CD4-positive, alpha-beta T cell treated with Interleukin-15 for 1 hour (primary cell): ENCODE data around the gene FAM120A.
A peak's percentile ranks its signal among the peaks of the same experiment; 100 is the strongest.

Experiments
- DNase-seq: peaks from one replicate; pipeline ENCODE4 v3.0.0-alpha.2; 2020

Gene FAM120A

DNA sequence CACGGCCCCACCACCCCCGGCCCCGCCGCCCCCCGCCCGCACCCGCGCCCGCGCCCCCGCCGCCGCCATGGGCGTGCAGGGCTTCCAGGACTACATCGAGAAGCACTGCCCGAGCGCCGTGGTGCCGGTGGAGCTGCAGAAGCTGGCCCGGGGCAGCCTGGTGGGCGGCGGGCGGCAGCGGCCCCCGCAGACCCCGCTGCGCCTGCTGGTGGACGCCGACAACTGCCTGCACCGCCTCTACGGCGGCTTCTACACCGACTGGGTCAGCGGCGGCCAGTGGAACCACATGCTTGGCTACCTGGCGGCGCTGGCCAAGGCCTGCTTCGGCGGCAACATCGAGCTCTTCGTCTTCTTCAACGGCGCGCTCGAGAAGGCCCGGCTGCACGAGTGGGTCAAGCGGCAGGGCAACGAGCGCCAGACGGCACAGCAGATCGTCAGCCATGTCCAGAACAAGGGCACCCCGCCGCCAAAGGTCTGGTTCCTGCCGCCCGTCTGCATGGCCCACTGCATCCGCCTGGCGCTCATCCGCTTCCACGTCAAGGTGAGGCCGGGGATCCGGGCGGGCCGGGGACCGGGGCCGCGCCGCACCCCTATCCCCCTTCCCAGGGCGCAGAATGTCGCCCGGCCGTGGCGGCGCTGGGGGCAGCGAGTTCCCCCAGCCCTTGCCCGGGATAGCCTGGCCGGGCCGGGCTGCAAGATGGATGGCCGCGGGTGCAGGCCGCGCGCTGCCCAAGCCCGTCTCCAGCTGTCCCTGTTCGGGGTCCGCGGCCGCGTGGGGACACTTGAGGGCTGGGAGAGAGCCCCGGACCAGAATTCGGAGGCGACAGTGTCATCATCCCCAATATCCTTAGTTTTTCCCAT lies 594 bp downstream of the FAM120A start:
- no peak for DNase-seq

DNA sequence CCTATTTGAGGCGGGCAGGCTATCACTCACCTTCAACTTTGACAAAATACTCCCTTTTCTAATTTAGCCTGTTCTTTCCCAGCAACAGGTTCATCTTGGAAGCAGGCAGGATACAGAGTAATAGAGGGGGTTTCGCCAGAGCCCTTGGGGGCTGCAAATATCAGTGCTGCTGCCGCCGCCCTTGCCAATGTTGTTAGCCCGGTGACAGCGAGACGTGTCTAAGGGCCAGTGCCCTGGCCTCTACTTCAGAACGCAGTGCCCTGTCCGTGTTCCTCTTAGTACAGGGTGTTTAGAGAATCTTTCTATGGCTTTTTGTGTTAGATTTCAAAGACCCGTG lies 1.2 kb downstream of the FAM120A start:
- DNase-seq, result no peak

DNA sequence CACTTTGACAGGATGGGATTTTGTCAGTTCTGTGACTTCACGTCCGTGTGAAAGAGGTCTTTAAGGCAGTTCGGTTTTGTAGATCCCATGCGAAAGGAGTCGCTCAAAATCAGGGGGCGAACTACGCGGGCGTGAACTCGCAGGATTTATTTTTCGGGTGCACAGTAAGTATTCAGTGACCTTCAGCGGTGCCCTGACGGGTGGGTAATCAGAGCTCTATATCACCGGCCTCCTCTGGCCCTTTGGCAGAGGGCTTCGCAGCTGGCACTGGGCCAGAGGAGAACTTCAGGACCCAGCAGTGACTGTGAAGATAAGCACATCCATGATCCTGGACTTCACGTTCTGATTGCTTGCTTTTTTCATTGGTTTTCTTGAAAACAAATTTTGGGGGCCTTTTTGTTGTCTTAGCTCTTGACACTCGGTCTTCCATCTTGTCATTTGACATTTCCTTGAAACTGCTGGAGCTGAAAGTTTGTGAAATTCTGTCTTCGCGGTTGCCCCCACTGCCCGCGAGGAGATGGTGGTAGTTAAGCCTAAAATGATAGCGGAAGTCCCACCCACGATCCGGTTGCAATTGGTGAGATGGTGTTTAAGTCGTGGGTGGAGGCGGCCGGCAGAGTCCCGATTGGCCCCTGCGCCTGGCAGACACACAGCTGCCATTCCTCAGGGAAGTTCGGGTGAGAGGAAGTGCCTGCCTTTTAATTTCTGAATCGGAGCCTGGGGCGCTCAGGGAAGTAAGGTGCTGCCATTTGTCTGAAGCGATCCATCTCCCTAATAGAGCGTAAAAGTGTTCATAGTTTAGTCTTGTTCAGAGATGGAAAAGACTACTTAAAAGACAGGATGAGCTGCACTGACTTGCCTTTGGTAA lies 1.8 kb downstream of the FAM120A start, which contains the start of gene FAM120AOS:
FAM120AOS (minus strand) TSS at position 535 of the 868 bp plus-strand sequence. CDS start 872 bp downstream, outside the sequence.
- peak; percentile 84 for DNase-seq

DNA sequence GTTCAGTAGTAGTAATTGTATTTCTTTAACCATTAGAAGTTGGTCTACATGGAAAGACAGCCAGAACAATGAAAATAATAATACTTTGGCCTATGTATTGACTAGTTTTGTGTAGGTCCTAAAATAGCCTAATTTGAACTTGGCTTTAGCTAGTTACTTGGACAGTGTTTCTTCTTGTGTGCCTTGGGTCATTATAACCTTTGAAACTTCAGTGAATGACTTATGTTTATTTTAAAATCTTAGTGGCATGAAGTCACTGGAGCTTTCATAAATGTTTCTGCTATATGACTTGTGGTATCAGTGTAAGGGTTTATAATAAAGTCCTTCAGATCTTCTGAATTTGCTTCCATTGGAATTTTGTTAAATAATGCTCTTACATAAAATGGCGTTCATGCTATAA lies 4.5 kb downstream of the FAM120A start:
- DNase-seq, result no peak

DNA sequence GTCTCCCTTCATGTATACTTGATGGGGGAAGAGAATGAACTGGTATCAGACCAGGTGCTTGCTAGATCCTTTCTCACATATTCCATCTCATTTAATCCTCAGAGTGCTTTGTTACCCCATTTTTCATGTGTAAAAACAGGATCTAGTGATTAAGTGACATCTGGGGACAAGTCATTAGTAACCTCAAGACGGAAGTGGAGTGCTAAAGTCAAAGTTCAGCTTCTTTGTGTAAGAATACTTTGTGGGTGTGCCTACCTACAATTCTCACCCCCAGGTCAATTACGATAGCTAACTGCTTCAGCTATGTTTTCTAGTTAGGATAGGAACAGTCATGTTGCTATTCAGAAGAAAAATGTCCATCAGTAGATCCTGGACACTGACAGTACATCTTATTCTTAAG lies 5.0 kb downstream of the FAM120A start:
- no peak for DNase-seq

DNA sequence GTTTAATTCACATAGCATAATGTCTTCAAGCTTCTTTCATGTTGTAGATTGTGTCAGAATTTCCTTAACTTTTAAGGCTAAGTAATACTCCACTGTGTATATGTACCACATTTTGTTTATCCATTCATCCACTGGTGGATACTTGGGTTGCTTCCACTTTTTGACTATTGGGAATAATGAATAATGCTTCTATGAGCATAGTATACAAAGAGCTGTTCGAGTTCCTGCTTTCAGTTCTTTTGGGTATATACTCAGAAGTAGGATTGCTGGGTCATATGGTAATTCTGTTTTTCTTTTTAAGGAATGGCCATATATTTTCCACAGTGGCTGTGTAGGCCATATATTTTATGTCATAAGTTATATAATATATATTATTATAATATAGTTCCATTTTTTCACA lies 5.5 kb downstream of the FAM120A start:
- no peak for DNase-seq

DNA sequence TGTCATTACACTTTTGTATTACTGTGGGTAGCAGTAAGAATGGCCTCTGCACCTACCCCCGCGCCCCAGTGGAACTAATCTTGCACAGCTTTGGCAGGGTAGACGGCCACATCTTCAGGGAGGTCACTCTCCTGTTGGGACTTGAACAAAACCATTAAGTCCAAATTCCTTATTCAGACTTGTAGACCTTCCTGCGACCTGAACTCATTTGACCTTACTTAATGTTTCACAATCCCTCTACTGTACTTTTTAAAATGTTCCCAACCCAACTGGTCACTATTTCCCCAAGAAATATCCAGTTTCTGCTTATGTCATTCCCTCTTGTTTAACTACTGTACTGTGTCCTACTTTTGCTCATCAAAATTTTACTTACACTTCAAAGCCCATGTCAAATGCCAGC lies 7.2 kb downstream of the FAM120A start:
- no peak for DNase-seq

DNA sequence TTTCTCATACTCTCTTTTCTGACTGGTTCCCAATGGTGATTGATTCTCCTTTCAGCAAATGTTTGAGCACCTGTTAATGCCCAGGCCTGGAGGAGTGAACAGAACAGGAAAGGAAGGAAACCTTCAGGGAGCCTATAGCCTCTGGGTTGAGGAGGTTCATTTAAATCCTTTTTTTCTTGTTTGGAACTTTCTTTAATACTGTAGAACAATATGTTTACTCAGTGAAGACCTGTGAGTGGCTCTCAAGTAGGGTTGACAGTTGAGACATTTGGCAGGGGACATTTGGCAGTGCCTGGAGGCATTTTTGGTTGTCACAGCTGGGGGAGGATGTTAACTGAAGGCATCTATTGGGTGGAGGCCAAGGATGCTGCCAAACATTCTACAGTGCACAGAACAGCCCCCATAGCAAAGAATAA lies 8.0 kb downstream of the FAM120A start:
- DNase-seq, result no peak

DNA sequence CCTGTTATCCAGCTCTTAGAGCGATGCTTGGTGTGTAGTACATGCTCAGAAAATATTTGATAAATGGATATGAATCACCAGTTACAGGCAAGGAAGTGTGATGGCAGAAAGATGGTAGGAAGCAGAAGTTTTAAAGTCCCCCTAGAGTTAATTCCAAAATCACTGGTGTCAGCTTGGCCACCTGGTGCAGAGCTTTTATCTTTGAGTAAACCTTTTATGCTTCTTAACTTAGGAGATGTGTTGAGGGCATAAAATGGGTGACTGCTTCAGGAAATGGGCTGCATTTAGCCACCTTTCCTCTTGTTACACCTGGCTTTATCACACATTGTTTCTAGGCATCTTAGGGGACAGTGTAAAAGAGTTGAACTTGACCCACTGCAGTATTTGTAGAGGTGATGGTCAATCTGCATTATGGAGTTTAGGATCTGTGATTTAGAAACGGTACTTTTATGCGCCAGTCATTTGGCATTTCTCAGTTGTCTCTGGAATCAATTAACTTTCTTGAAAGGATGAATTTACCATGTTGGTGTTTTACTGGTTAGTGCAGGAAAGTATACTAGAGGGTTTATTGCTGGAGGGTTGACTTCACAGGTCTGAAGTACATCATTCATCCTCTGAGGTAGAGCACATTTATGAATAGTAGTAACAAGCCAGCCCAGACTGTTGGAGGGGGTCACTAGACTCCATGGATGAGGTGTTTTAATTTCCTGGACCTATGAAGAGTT lies 9.4 kb downstream of the FAM120A start:
- no peak for DNase-seq

DNA sequence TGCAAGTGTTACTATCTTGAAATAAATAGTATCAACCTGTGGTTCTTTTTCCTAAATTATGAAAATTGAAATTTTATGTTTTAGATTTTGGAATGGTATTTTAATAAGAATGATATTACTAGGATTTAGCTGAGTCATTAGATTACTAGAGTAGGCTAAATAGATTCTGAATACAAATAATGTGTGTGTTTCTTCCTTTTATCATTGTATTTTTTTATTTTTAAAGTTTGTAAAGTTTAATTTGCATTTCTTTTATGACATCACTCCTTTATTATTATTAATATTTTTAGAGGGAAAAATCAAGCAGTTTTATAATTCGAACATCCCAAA lies 9.9 kb downstream of the FAM120A start:
- no peak for DNase-seq

DNA sequence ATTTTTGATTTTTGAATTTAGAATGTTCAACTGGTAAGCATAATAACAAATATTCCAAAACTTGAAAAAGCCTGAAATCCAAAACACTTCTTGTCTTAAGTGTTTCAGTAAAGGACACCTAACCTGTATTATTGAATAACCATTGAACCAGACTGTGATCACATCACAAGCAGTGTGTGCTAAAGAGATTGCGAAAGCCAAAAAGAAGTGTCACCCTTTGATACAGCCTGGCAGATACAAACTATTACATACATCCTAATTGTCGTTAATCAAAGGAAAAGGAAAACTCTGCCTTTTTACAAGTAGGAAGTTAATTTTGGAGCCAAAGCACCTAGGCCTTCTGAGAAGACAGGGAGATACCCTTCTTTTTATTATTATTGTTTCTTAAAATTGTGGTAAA lies 10.3 kb downstream of the FAM120A start:
- no peak for DNase-seq

DNA sequence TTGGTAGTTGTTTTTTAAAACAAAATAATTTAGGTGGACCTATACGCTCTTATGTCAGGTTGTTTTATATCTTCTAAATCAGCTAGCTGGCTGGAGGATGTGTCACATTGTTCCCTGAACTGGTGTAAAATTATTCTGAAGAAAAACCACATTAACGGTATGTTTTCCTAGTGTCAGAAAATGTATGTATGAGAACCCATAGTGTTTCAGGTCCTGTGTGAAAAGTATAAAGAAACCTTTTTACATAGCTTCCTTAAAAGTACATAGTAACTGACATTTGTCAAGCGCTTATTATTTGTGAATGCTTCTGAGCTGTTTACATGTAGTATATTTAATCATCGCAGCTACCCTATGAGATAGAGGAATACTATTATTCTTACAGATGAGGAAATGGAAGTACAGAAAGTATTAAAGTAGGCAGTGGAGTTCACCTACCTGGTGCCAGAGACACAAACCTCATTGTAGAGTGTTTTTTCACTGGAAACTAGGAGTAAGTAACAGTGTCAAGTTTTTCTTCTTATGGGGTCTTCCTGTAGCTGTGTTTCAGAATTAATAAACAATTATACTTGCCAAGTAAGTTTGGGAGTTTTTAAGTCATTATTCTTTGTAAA lies 12.3 kb downstream of the FAM120A start:
- DNase-seq, result no peak

DNA sequence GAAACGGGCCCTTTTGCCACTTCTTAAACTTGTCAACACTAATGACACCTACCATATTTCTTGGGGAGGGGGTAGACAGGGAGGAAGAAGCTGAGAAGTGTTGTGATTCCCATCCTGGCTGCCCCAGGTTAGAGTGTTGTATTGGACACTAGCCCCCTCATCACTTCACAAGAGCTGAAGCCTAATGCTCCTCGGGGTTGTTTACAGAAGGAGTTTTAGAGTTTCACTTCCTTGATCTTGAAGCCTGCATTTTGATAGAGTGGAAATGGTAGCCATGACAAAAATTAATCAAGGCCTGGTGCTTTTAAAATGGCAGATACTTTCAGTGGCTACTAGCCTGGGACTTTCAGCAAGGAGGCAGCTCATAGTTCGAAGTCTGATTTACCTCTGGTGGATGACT lies 12.9 kb downstream of the FAM120A start:
- no peak for DNase-seq

DNA sequence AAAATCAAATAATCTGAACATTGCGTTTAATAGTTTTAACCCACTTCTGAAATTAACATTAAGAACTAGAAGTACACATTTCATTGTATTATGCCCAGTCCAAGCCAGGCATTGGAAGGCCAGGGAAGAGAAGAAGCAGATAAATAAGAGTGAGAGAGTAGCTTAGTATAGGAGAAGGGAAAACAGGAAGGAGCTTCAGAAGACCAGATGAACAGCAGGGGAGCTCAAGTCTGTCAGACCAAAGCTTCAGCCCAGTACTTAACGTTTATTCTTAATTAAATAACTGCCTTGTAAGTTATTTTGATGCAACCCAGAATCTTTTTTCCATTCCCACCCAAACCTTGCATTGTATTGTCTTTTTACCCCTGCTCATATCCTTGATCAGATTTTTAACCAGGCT lies 13.4 kb downstream of the FAM120A start:
- no peak for DNase-seq

DNA sequence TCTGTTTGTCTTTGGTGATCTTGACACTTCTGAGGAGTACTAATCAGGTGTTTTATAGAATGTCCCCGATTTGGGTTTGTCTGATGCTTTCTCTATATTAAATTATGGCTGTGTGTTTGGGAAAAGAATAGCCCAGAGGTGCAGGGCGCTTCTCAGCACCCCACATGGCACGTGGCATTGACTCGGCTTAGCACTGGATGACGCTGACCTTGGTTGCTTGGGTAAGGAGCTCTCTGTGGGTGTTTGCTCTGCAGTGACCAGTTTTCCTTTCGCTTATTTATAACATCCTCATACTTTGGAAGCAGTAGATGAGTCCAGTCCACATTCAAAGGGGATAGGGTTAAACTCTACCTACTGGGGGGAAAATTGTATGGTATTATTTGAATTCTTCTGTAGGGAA lies 14.4 kb downstream of the FAM120A start:
- DNase-seq, result no peak

DNA sequence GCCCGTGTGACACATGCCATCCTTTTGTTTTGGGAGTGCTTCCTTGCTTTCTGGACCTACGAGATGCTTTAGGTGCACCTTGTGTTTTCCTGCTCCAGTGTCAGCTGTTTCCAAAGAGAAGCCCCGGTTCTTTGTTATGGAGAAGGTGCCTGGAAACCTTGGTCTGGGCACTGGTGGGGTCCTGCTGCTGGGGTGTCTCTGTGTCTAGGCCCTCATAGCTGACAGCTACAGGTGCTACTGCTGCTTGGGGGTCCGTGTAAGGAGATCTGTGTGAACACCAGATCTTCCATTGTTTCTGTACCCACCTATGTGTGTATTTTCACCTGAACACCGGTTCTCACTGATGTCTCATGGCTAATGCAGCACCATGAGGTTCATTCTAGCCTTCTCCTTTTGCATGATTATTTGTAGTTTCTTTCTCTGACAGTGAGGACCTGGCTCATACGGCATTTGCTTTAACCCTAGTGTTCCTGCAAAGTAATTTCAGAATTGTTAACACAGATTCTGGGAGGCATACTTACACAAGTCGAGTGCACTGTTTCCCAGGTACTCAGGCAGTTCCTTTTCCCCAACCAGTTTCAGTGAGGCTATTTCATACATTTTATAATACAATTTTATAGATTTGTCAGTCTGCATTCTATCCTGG lies 15.1 kb downstream of the FAM120A start:
- no peak for DNase-seq

DNA sequence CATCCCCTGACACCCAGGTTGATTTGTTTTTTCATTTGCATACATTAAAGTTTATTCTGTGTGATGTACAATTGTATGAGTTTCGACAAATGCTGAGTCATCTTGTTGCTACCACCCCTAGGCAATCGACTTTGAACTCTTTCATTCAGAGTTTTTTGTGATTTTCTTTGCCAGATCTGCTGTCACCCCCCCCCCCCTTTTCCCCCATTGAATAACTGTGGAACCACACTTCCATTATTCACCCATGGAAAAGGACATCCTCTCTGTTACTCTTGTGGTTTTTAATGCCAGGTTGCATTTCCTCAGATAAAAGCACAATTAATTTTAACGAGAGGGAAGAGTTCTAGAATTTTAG lies 15.6 kb downstream of the FAM120A start:
- no peak for DNase-seq

DNA sequence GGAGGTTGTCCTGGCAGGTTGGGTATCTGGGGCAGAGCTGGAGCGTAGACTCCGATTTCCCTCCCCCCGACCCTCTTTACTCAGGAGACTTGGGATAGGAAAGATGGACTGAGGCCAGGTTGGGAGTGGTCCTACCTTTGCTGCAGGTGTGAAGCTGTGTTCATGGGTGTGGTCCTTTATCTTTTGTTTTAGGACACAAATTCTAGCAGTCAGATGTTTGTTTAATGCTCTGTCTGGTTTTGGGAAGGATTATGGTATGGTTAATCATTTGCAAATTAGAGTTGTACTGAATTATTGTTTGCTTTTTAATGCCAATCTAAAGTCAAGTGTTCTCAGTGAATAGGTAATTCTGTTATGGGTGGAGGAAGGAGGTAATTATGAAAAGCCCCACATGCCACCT lies 16.0 kb downstream of the FAM120A start:
- DNase-seq, result no peak

DNA sequence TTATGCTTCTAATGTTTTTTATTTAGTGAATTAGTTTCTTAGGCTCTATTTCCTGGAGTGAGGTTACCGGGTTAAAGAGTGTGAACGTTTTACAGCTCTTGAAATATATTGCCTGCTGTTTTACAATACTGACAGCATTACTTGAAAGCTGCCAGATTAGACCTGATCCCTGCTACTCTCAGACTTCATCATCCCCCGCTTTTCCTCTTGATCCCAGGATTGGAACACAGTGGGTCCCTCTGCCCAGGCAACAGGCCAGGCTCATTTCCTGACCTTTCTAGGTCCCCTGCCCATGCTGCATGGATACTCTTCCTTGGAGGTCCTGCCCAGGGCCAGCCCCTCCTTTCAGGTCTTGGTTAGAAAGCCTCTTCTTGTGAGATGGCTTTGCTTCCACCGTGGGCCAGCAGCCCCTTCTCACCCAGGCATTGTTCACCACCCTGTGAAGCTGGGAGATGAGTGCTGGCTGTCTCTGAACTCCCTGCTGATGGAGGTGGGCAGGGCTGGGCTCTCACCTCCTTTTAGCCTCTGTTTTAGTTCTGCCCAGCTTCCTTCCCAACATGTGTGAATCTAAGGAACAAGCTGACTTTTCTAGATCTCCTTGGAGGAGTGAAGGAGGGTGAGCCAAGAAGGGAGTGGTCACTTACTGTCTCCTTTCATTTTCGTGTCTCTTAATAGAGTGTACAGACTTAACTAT lies 17.4 kb downstream of the FAM120A start:
- DNase-seq, result no peak

DNA sequence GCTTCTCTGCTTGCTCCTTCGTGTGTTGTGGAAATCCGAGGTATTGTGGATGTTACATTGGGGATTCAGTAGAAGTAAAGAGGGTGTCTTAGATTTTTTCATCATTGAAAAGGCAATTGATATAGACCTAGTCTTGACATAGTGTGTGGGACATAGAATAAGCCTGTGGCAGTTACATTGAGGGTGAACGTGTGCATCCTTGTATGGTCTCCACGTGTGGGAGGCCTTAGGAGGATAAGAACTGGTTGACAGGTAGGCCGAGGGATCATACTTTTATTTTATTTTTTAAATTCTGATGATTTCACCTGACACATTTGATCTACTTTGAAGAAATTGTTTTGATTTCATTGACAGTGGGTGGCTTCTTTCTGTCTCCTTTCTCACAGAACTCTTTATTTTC lies 18.9 kb downstream of the FAM120A start:
- DNase-seq, result no peak

DNA sequence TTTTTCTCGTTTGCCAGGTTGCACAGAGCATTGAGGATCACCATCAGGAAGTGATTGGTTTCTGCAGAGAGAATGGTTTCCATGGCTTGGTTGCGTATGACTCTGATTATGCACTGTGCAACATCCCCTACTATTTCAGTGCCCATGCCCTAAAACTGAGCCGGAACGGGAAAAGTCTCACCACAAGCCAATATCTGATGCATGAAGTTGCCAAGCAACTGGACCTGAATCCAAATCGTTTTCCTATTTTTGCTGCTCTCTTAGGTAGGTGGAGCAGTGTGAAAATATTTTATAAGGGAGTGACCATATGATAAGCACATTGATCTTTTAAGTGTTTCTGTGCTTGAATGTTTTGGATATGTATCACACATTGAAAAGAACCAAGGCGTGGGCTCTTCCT lies 19.6 kb downstream of the FAM120A start:
- DNase-seq, result no peak

DNA sequence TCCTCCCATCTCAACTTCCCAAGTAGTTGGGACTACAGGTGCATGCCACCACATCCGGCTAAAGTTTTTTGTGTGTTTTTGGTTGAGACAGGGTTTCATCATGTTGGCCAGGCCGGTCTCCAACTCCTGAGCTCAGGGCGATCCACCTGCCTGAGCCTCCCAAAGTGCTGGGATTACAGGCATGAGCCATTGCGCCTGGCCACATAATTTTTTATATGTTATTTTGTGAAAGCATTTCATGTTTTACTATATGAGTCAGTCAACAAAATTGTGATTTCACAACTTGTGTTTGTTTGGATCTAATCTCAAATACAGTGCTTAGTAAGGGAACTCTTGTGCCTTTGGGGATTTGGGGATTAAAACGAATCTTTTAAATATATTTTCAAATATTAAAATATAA lies 21.9 kb downstream of the FAM120A start:
- DNase-seq, result no peak
